ENCODE measurements around the gene ACP5. TPM values are rescaled to one million over a fixed set of nuclear protein-coding genes. Genes with fewer than 3 reads are reported as not detected.

ACP5 gene
- polyA plus RNA-seq, 1 donor from 2014 or later: not detected

DNA sequence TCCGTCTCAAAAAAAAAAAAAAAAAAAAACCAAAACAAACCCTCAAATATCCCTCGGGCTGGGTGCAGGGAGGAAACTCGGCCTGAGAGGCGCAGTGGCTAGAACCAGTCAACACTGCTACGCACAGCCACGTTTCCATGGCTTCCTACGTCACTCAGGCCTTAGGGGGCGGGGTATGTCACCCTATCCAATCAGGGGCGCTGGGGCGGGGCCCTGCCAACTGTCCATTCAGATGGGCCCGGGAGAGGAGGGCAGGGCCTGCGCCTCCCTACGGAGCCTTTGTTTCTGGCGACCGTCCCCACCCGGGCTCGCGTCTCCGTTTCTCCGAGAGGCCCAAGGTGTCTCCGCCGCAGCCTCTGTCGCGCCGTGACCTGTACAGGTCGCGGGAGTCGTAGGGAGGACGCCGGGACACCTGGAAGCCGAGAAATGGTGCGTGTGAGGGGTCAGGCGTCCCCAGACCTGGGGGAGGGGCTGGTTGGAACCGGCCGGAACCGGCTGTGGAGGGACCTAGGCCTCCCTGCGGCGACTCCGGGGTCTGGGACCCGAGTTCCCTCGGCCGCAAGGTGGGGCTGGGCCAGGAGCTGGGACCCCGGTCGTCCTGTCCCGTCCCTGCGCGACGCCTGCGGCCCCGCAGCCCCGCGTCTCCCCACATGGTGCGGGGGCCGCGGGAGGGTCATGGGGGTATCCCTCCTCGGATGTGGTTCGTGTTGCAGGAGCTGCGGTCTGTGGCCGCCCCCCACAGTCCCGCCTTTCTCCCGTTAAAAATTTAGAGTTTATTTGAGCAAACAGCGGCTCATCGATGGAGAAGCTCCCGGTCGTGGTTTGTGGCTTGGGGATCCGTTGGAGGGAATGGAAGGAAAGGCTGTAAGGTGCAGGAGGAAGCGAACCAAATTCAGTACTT lies 20.0 kb upstream of the ACP5 start, which contains the start of gene ZNF627:
Gene ZNF627 (plus strand): TSS at position 282 of the 901 bp plus-strand sequence. CDS start 145 bp downstream, at position 427.
- Histone ChIP-seq H2AFZ (ENCODE audit: low read depth, low read length) (peak within 1 kb of the TSS; percentile 76), H4K20me1 (ENCODE audit: insufficient read depth) (no peaks in the 10 kb centered on the region), H3K36me3 (ENCODE audit: insufficient read depth, low read length) (peaks cover 9% of the 10 kb centered on the region), H3F3A (ENCODE audit: insufficient read depth, low read length, poor library complexity, severe bottlenecking) (no peaks in the 10 kb centered on the region), H3K9me2 (ENCODE audit: insufficient read depth, low read length) (no peaks in the 10 kb centered on the region), H3K27me3 (ENCODE audit: insufficient read depth, low read depth, low read length) (no peaks in the 10 kb centered on the region), H3K27ac (ENCODE audit: low read length) (peak within 1 kb of the TSS; percentile 99), H3K9ac (ENCODE audit: low read length) (peak within 1 kb of the TSS; percentile 100), H3K4me3 (ENCODE audit: low read length) (peak within 1 kb of the TSS; percentile 94), H3K4me2 (ENCODE audit: low read length) (peak within 1 kb of the TSS; percentile 79), H3K79me2 (replicated peaks; ENCODE audit: insufficient read depth, low read length) (peaks cover 46% of the 10 kb centered on the region), H3K9me3 (ENCODE audit: low read length) (no peaks in the 10 kb centered on the region)
- TF ChIP-seq EZH2 (IDR thresholded peaks at IDR 0.05; ENCODE audit: borderline replicate concordance, insufficient read depth, low read length, poor library complexity, severe bottlenecking) (no peak), POLR2AphosphoS5 (IDR thresholded peaks at IDR 0.05) (peak; percentile 99), RAD21 (conservative IDR thresholded peaks at IDR 0.05) (peak; percentile 23), EP300 (conservative IDR thresholded peaks at IDR 0.05; ENCODE audit: poor library complexity, severe bottlenecking) (peak; percentile 71), CTCF (IDR thresholded peaks at IDR 0.05; ENCODE audit: poor library complexity, severe bottlenecking) (peak; percentile 39), TAF1 (IDR thresholded peaks at IDR 0.05; ENCODE audit: low read depth) (peak; percentile 80), MXI1 (conservative IDR thresholded peaks at IDR 0.05; ENCODE audit: poor library complexity, severe bottlenecking) (peak; percentile 70), SMC3 (conservative IDR thresholded peaks at IDR 0.05; ENCODE audit: poor library complexity) (peak; percentile 55)
- TF ChIP-seq, protein P1, sequence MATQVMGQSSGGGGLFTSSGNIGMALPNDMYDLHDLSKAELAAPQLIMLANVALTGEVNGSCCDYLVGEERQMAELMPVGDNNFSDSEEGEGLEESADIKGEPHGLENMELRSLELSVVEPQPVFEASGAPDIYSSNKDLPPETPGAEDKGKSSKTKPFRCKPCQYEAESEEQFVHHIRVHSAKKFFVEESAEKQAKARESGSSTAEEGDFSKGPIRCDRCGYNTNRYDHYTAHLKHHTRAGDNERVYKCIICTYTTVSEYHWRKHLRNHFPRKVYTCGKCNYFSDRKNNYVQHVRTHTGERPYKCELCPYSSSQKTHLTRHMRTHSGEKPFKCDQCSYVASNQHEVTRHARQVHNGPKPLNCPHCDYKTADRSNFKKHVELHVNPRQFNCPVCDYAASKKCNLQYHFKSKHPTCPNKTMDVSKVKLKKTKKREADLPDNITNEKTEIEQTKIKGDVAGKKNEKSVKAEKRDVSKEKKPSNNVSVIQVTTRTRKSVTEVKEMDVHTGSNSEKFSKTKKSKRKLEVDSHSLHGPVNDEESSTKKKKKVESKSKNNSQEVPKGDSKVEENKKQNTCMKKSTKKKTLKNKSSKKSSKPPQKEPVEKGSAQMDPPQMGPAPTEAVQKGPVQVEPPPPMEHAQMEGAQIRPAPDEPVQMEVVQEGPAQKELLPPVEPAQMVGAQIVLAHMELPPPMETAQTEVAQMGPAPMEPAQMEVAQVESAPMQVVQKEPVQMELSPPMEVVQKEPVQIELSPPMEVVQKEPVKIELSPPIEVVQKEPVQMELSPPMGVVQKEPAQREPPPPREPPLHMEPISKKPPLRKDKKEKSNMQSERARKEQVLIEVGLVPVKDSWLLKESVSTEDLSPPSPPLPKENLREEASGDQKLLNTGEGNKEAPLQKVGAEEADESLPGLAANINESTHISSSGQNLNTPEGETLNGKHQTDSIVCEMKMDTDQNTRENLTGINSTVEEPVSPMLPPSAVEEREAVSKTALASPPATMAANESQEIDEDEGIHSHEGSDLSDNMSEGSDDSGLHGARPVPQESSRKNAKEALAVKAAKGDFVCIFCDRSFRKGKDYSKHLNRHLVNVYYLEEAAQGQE (IDR thresholded peaks at IDR 0.05; ENCODE audit: borderline replicate concordance): peak; percentile 93

GRCh38 chr19:11596156-11596555 lies 18.7 kb upstream of the ACP5 start:
- no peak overlapping the region for H3K9ac ChIP-seq (ENCODE audit: low read length)
- no peaks in the 10 kb centered on the region for H3F3A ChIP-seq (ENCODE audit: insufficient read depth, low read length, poor library complexity, severe bottlenecking)
- no peaks in the 10 kb centered on the region for H4K20me1 ChIP-seq (ENCODE audit: insufficient read depth)
- H3K27ac ChIP-seq (ENCODE audit: low read length): no peak overlapping the region
- H3K4me2 ChIP-seq (ENCODE audit: low read length): no peak overlapping the region
- H2AFZ ChIP-seq (ENCODE audit: low read depth, low read length): no peak overlapping the region
- TF ChIP-seq, protein P1 (IDR thresholded peaks at IDR 0.05; ENCODE audit: borderline replicate concordance): no peak
- TF ChIP-seq SMC3 (conservative IDR thresholded peaks at IDR 0.05; ENCODE audit: poor library complexity) (no peak), EZH2 (IDR thresholded peaks at IDR 0.05; ENCODE audit: borderline replicate concordance, insufficient read depth, low read length, poor library complexity, severe bottlenecking) (no peak), MXI1 (conservative IDR thresholded peaks at IDR 0.05; ENCODE audit: poor library complexity, severe bottlenecking) (no peak), RAD21 (conservative IDR thresholded peaks at IDR 0.05) (no peak), POLR2AphosphoS5 (IDR thresholded peaks at IDR 0.05) (no peak), CTCF (IDR thresholded peaks at IDR 0.05; ENCODE audit: poor library complexity, severe bottlenecking) (no peak), EP300 (conservative IDR thresholded peaks at IDR 0.05; ENCODE audit: poor library complexity, severe bottlenecking) (no peak), TAF1 (IDR thresholded peaks at IDR 0.05; ENCODE audit: low read depth) (no peak)
- peaks cover 9% of the 10 kb centered on the region for H3K36me3 ChIP-seq (ENCODE audit: insufficient read depth, low read length)
- H3K9me3 ChIP-seq (ENCODE audit: low read length): no peaks in the 10 kb centered on the region
- H3K4me3 ChIP-seq (ENCODE audit: low read length): no peak overlapping the region
- no peaks in the 10 kb centered on the region for H3K27me3 ChIP-seq (ENCODE audit: insufficient read depth, low read depth, low read length)
- peaks cover 35% of the 10 kb centered on the region for H3K79me2 ChIP-seq (replicated peaks; ENCODE audit: insufficient read depth, low read length)
- H3K9me2 ChIP-seq (ENCODE audit: insufficient read depth, low read length): no peaks in the 10 kb centered on the region
